OCI-LY1 (cell line): Measurements from ENCODE around the gene MAGEC3.

Source experiments
- H2AFZ ChIP-seq: fragments of 200-600 bp; sonication (generic), shearing (Covaris generic); 2 replicates; pipeline ENCODE4 v1.6.0; 2014; ENCODE audit warnings: antibody characterized with exemption, mild to moderate bottlenecking, low read length
- H3F3A ChIP-seq: fragments of 200-600 bp; sonication (generic), shearing (Covaris generic); 2 replicates; pipeline ENCODE4 v1.6.0; 2014; ENCODE audit warnings: mild to moderate bottlenecking, antibody characterized with exemption, low read length, moderate library complexity; ENCODE audit not compliant: insufficient read depth
- H3K27ac ChIP-seq: fragments of 200-600 bp; sonication (generic); 2 replicates; pipeline ENCODE4 v1.5.1; 2014; ENCODE audit warnings: low read length, mixed run types, mild to moderate bottlenecking, low read depth; ENCODE audit not compliant: poor library complexity, severe bottlenecking
- H3K27me3 ChIP-seq: fragments of 200-600 bp; sonication (generic); 2 replicates; pipeline ENCODE4 v1.6.0; 2014; ENCODE audit warnings: antibody characterized with exemption, mild to moderate bottlenecking, low read length, moderate library complexity; ENCODE audit not compliant: insufficient read depth
- H3K36me3 ChIP-seq: fragments of 200-600 bp; sonication (generic); 2 replicates; pipeline ENCODE4 v1.6.1; 2014; ENCODE audit warnings: mild to moderate bottlenecking, antibody characterized with exemption, low read length, moderate library complexity, mixed read lengths; ENCODE audit not compliant: insufficient read depth
- H3K4me1 ChIP-seq: fragments of 200-600 bp; sonication (generic); 2 replicates; pipeline ENCODE4 v1.5.1; 2014; ENCODE audit warnings: mild to moderate bottlenecking, low read length, moderate library complexity; ENCODE audit not compliant: insufficient read depth, severe bottlenecking
- H3K4me2 ChIP-seq: fragments of 200-600 bp; sonication (generic), shearing (Covaris generic); 2 replicates; pipeline ENCODE4 v1.6.1; 2014; ENCODE audit warnings: low read length
- H3K4me3 ChIP-seq: fragments of 200-600 bp; sonication (generic); 2 replicates; pipeline ENCODE4 v1.5.1; 2014; ENCODE audit warnings: low read length, low read depth, mild to moderate bottlenecking, mixed read lengths; ENCODE audit not compliant: poor library complexity, severe bottlenecking
- H3K79me2 ChIP-seq: fragments of 200-600 bp; shearing (Covaris generic); 2 replicates; pipeline ENCODE4 v1.6.1; 2016; ENCODE audit warnings: mixed run types, low read length, mixed read lengths; ENCODE audit not compliant: insufficient read depth
- H3K9ac ChIP-seq: fragments of 200-600 bp; sonication (generic), shearing (Covaris generic); 2 replicates; pipeline ENCODE4 v1.6.1; 2014; ENCODE audit warnings: mild to moderate bottlenecking, low read length, mixed read lengths
- H3K9me2 ChIP-seq: fragments of 200-600 bp; sonication (generic), shearing (Covaris generic); 2 replicates; pipeline ENCODE4 v1.6.1; 2014; ENCODE audit warnings: low read depth, mild to moderate bottlenecking, low read length, mixed read lengths
- H3K9me3 ChIP-seq: fragments of 200-600 bp; shearing (Covaris generic); 2 replicates; pipeline ENCODE4 v1.6.1; 2014; ENCODE audit warnings: low read length, mixed read lengths
- H4K20me1 ChIP-seq: fragments of 200-600 bp; sonication (generic), shearing (Covaris generic); 2 replicates; pipeline ENCODE4 v1.6.0; 2016; ENCODE audit warnings: mild to moderate bottlenecking, low read length; ENCODE audit not compliant: insufficient read depth
- EZH2 ChIP-seq: fragments of 200-600 bp; sonication (generic), shearing (Covaris generic); IDR thresholded peaks from 2 replicates; pipeline ENCODE4 v1.8.0; 2017; ENCODE audit warnings: borderline replicate concordance, mixed run types, mild to moderate bottlenecking, antibody characterized with exemption, low read length, moderate library complexity, mixed read lengths
- TF ChIP-seq, protein P1 (sequence below): fragments of 200-600 bp; sonication (generic), shearing (Covaris generic); IDR thresholded peaks from 2 replicates; pipeline ENCODE4 v1.5.1; 2017; ENCODE audit warnings: mild to moderate bottlenecking, antibody characterized with exemption, low read length, moderate library complexity, mixed read lengths

Gene MAGEC3

GRCh38 chrX:141894733-141895132 is 56.6 kb downstream of the MAGEC3 start:
- H3K4me1 ChIP-seq = no peaks in the 10 kb centered on the region
- H3K4me3 ChIP-seq = no peak overlapping the region
- no peaks in the 10 kb centered on the region for H3K9me3 ChIP-seq
- H3K4me2 ChIP-seq = no peak overlapping the region
- no peaks in the 10 kb centered on the region for H3F3A ChIP-seq
- no peaks in the 10 kb centered on the region for H3K79me2 ChIP-seq
- H3K9ac ChIP-seq = no peak overlapping the region
- TF ChIP-seq, protein P1, sequence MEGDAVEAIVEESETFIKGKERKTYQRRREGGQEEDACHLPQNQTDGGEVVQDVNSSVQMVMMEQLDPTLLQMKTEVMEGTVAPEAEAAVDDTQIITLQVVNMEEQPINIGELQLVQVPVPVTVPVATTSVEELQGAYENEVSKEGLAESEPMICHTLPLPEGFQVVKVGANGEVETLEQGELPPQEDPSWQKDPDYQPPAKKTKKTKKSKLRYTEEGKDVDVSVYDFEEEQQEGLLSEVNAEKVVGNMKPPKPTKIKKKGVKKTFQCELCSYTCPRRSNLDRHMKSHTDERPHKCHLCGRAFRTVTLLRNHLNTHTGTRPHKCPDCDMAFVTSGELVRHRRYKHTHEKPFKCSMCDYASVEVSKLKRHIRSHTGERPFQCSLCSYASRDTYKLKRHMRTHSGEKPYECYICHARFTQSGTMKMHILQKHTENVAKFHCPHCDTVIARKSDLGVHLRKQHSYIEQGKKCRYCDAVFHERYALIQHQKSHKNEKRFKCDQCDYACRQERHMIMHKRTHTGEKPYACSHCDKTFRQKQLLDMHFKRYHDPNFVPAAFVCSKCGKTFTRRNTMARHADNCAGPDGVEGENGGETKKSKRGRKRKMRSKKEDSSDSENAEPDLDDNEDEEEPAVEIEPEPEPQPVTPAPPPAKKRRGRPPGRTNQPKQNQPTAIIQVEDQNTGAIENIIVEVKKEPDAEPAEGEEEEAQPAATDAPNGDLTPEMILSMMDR = no peak
- TF ChIP-seq EZH2 = no peak
- H2AFZ ChIP-seq = no peak overlapping the region
- no peak overlapping the region for H3K27ac ChIP-seq
- H3K27me3 ChIP-seq = no peaks in the 10 kb centered on the region
- no peaks in the 10 kb centered on the region for H4K20me1 ChIP-seq
- H3K9me2 ChIP-seq = no peaks in the 10 kb centered on the region
- H3K36me3 ChIP-seq = no peaks in the 10 kb centered on the region

DNA sequence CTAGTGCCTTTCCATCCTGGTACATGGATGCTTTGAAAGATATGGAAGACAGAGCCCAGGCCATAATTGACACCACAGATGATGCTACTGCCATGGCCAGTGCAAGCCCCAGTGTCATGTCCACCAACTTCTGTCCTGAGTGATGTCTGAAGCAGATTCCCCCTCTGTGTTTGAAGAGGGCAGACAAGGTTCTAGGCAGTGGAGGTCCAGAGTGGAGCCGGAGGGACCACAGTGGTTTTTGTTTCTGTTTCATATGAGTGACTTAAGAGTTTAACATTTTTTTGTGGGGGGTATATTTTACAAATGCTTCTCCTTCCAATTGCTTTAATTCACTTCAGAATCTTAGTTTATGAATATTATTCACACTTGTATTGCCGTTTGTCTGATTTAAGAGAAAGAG is 59.6 kb downstream of the MAGEC3 start:
- Histone ChIP-seq H3K9me3 (no peaks in the 10 kb centered on the region), H3F3A (no peaks in the 10 kb centered on the region), H3K4me3 (no peak overlapping the region), H3K4me1 (no peaks in the 10 kb centered on the region), H4K20me1 (no peaks in the 10 kb centered on the region), H3K27me3 (no peaks in the 10 kb centered on the region), H3K9ac (no peak overlapping the region), H2AFZ (no peak overlapping the region), H3K27ac (no peak overlapping the region), H3K36me3 (no peaks in the 10 kb centered on the region), H3K79me2 (no peaks in the 10 kb centered on the region), H3K9me2 (no peaks in the 10 kb centered on the region), H3K4me2 (no peak overlapping the region)
- TF ChIP-seq, protein P1 = no peak
- TF ChIP-seq EZH2 = no peak

GRCh38 chrX:141902366-141902765 is 64.2 kb downstream of the MAGEC3 start:
- H3K9me3 ChIP-seq = no peaks in the 10 kb centered on the region
- H3K9ac ChIP-seq = no peak overlapping the region
- no peaks in the 10 kb centered on the region for H3K36me3 ChIP-seq
- TF ChIP-seq, protein P1 = no peak
- TF ChIP-seq EZH2 = no peak
- no peaks in the 10 kb centered on the region for H3K27me3 ChIP-seq
- H3F3A ChIP-seq = no peaks in the 10 kb centered on the region
- H3K27ac ChIP-seq = no peak overlapping the region
- H3K9me2 ChIP-seq = no peaks in the 10 kb centered on the region
- no peaks in the 10 kb centered on the region for H4K20me1 ChIP-seq
- no peak overlapping the region for H3K4me3 ChIP-seq
- no peaks in the 10 kb centered on the region for H3K4me1 ChIP-seq
- H3K4me2 ChIP-seq = no peak overlapping the region
- no peak overlapping the region for H2AFZ ChIP-seq
- no peaks in the 10 kb centered on the region for H3K79me2 ChIP-seq
